Measurements from ENCODE around the gene NUP214. TPM values are rescaled to one million over a fixed set of nuclear protein-coding genes. Genes with fewer than 3 reads are reported as not detected.
"Not testable (repeated sequence)": the region's sequence is repeated elsewhere in the genome, so short reads cannot be mapped to it uniquely, and the experiment has no call there.

NUP214 gene
- total RNA-seq, 2 donors from 2014 or later: 29.0 to 30.8 TPM

GRCh38 chr9:131262327-131263032, 137.1 kb downstream of the NUP214 start:
- ATAC-seq: no peak
- no peak for DNase-seq

GRCh38 chr9:131263033-131263343, 137.6 kb downstream of the NUP214 start:
- intact Hi-C loops (cut with DNase I); DNase-seq; ATAC-seq: not testable (repeated sequence)

More at GRCh38 chr9:131262327-131263032, 137.1 kb downstream of the NUP214 start:
- intact Hi-C loops (cut with DNase I): no loop called here

GRCh38 chr9:131263701-131264100, 138.3 kb downstream of the NUP214 start:
- ATAC-seq (no peak), DNase-seq (no peak)
- intact Hi-C loops (cut with DNase I): no loop called here

- peak in 1 of 2 donors; percentile 18 for ATAC-seq
- DNase-seq: no peak
- intact Hi-C loops (cut with DNase I): no loop called here
Measured at GRCh38 chr9:131264231-131264630, 138.8 kb downstream of the NUP214 start.

- DNase-seq (no peak), ATAC-seq (peak; percentile 6 to 51)
- intact Hi-C loops (cut with DNase I): no loop called here
Measured at GRCh38 chr9:131266266-131267229, 141.2 kb downstream of the NUP214 start.

DNA sequence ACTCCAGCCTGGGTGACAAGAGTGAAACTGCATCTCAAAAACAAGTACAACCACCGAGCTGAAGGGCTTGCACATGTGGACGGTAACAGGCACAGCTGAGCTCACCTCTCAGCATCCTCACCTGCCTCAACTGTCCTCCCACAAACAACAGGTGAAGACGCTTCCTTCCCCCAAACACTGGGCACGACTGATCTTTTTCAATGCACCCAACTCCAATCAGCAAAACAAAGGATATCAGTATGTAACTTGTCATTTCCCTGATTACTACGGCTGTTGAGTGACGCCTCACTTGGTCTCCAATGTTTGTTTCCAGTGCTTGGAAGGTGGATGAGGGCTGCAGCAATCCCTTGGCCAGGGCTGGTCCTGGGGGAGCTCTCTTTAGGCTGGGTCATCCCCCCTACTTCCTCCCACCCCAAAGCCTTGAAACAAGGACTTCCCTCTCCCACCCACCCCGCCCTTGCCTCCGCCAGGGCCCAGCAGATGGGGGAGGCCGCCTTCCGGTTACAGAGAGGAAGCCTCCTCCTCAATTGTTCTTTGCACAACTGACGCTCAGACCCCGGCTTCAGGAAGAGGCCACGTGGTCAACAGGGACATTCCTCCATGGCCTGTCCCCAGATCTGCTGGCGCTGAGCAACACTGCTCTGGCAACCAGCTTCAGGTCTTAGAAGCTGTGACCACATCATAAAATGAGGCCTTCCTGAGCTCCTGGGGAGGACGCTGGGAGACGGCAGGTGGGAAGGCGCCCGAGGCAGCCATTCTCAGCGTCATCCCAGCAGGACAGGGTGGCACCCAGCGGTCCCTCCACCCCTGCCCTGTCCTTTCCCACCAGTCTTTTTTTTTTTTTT, 145.0 kb downstream of the NUP214 start:
- peak; percentile 88 for DNase-seq
- peak; percentile 29 to 60 for ATAC-seq
- intact Hi-C loops (cut with DNase I): loop anchor here (5.0 to 10.0 kb wide), 4 partner anchors 33 to 96 kb away; no protein-coding TSS in a partner anchor

DNA sequence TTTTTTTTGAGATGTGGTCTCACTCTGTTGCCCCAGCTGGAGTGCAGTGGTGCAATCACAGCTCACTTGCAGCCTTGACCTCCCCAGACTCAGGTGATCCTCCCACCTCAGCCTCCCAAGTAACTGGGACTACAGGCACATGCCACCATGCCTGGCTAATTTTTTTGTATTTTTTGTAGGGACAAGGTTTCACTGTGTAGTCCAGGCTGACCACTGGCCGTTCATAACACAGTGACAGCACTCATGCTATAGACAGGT, 145.6 kb downstream of the NUP214 start:
- intact Hi-C loops (cut with DNase I): loop anchor here (5.0 to 10.0 kb wide), 4 partner anchors 34 to 96 kb away; no protein-coding TSS in a partner anchor
- not testable (repeated sequence) for ATAC-seq, DNase-seq

DNA sequence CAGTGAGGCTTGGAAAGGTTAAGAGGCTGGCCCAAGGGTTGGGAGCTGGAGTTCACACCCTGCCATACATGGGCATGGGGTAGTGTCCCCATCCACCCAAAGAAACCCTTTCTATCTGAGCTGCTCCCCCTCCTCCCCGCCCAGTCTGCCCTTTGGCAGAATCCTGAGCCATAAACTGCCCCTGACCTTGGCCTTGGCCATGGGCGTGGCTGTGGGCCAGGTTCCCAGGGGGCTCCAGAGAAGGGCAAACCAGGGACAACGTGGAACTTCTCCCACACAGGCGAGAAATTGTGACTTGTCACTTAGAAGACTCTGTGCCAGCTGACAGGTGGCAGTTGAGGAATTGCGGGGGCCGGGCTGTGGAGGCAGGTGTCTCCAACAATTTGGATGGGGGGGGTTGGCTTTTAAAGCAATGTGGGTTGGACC, 146.1 kb downstream of the NUP214 start:
- intact Hi-C loops (cut with DNase I): loop anchor here (5.0 to 10.0 kb wide), 4 partner anchors 34 to 97 kb away; no protein-coding TSS in a partner anchor
- ATAC-seq: no peak
- no peak for DNase-seq

DNA sequence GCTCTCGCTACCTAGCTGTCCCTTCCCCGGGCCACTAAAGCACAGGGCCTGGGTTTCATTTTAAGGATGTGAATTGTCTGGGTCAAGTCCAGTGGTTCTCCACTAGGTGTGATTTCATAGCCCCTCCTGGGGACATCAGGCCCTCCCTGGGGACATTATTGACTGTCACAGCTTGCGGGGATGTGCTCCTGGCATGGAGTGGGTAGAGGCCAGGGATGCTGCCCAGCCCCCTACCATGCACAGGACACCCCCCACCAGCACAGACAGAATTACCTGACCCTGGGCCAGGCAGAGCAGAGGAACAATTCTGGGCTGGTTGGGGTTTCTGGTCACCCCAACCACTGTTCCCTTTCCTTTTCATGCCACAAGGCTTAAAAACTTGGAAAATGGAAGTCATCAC, 146.8 kb downstream of the NUP214 start:
- ATAC-seq: no peak
- intact Hi-C loops (cut with DNase I): loop anchor here (5.0 to 10.0 kb wide), 4 partner anchors 35 to 97 kb away; no protein-coding TSS in a partner anchor
- no peak for DNase-seq

DNA sequence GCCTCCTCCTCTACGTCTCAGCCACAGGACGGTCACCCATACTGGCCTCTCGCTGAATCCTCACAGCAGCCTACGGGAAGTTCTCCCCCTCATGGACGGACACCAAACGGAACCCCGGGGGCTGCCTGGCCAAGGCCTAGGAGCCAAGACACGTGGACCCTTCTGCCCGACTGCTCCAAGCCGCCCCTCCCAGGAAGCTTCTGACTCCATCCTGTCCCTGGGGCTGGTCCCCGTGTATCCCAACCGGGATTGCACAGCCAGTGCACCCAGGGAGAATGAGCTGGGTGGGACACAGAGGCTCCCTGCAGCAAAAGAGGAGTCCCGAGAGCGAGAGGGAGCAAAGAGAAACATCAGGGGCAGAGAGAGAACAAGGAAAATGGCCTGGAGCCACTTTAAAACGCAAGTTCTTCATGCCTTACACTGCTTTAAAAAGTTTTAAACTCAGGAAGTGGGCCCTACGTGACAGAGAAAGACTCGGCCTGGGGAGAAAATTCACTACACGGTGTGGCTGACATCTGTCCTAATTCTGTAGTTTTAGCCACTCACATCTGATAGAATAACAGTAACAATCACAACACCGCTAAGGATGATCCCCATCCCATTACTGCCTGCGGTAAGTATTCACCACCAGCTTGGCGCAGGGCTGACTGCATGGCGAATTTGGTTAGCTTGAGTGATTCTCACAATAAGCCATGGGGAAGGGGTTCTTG, 147.9 kb downstream of the NUP214 start:
- DNase-seq: peak; percentile 74
- intact Hi-C loops (cut with DNase I): loop anchor here (5.0 to 10.0 kb wide), 4 partner anchors 36 to 98 kb away; no protein-coding TSS in a partner anchor
- peak in 1 of 2 donors; percentile 2 for ATAC-seq

DNA sequence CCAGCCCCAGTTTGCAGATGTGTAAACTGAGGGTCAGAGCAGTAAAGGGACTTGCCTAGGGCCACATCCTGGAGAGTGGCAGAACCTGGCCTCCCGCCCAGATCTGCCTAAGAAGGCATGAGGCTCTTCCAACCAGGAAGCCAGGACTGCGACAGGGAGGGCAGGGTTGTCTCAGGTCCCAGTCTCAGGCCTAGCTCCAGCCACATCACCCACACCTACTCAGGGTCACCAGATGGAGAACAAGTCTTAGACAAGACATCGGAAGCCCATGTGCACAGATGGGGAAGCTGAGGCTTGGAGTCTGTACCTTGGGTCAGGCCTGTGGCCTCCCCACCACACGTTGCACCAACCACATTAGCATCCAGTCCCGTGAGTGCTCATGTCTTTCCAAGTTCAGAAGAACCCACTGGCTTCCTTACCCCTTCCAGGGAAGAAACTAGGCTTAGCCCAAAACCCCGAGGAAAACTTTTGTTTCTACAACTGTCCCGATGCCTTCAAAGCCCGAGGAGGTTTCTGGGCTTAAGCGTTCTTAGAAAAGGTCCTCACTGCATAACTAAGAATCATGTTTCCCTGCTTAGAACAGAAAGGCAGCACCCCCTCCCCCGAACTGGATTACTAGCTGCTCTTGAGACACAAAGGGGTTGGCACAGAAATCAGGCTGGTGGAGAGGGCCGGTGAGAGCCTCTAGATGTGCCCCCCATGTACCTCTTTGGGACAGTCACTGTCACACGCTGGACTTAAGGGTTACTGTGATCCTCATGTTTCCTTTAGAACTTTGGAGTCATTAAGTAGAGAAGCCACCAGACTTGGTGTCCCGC, 148.7 kb downstream of the NUP214 start:
- ATAC-seq: peak in 1 of 2 donors; percentile 11
- intact Hi-C loops (cut with DNase I): loop anchor here (5.0 to 10.0 kb wide), 4 partner anchors 37 to 99 kb away; no protein-coding TSS in a partner anchor
- no peak for DNase-seq

- ATAC-seq: peak; percentile 41 to 49
- intact Hi-C loops (cut with DNase I): loop anchor here (5.0 to 10.0 kb wide), 5 partner anchors 38 to 100 kb away; no protein-coding TSS in a partner anchor
- peak; percentile 56 for DNase-seq
Measured at GRCh38 chr9:131274674-131275331, 149.4 kb downstream of the NUP214 start.

DNA sequence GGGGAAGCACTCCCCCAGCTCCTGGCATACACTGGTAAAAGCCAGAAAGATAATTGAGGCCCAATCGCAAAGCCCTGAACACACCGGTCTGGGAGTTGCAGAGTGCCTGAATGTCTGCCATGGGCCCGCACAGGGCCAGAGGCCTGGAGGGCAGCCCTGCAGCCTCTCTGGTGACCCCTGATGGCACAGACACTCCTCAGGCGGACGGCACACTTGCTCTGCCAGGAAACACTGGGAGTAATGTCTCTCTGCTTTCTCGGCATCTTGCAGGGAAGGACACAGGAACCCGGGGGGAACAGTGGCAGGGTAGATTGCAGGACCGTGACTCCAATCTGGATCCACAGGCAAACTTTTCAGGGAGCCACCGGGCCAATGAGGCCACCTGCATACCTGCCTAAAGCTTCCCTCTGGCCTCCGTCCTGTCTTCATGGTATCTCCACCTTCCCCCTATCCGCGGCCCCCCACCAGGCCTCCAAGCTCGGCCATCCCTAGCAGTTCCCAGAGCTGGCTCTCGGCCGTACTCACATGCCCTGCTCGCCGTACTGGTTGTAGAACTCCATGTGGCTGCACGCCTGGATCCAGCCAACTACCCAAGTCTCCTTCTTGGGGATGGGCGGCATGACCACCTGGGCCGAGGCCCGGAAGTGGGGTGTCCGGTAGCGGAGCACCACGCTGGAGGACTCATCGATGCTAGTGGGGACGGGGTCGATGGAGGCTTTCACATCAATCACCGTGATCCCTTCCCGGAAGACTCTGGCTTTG, 150.1 kb downstream of the NUP214 start:
- peak; percentile 35 to 47 for ATAC-seq
- intact Hi-C loops (cut with DNase I): loop anchor here (5.0 to 10.0 kb wide), 3 partner anchors 57 to 101 kb away; no protein-coding TSS in a partner anchor
- DNase-seq: peak; percentile 58

- ATAC-seq: peak in 1 of 2 donors; percentile 2
- DNase-seq: peak; percentile 78
Measured at GRCh38 chr9:131276094-131276888, 150.9 kb downstream of the NUP214 start, which contains the start of gene FAM78A. TSS of gene FAM78A (minus strand) at chr9:131276510. CDS start at chr9:131276179, 331 bp downstream.

DNA sequence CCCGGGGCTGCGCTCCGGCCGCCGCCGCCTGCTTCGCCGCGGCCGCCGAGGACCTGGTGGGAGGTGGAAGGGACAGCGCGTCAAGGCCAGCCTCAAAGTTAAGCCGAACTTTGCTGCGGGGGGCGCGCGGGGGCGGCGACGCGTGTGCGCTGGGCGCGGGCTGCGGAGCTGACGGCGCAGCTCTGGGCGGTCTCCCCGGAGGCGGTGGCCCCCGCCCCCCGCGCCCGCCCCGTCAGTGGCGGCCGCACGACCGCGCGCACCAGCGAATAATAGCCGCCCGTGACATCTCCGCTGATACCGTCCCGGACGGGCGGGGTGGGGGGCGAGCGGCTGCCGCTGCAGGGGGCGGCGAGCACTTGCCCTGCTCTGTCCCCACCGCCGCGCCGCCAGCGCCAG, 151.5 kb downstream of the NUP214 start:
- intact Hi-C loops (cut with DNase I): loop anchor here (5.0 to 10.0 kb wide), 3 partner anchors 55 to 102 kb away; no protein-coding TSS in a partner anchor
- peak; percentile 63 for DNase-seq
- ATAC-seq: peak; percentile 11 to 21

More at GRCh38 chr9:131276094-131276888, 150.9 kb downstream of the NUP214 start, which contains the start of gene FAM78A:
- intact Hi-C loops (cut with DNase I): loop anchor here (5.0 to 10.0 kb wide), 3 partner anchors 56 to 101 kb away; no protein-coding TSS in a partner anchor
